Osteoblast (primary cell): Measurements from ENCODE around the gene ZMAT5. TPM values are rescaled to one million over a fixed set of nuclear protein-coding genes. Genes with fewer than 3 reads are reported as not detected.

ENCODE experiments used
- DNase-seq: peaks from one replicate; pipeline ENCODE4 v3.0.0; 2011; ENCODE audit warnings: low spot score, mixed read lengths; ENCODE audit not compliant: insufficient read length; ENCODE audit errors: missing footprints
- H2AFZ ChIP-seq: 2 replicates; pipeline ENCODE4 v1.6.0; 2011; ENCODE audit warnings: mild to moderate bottlenecking, low read length
- H3K27ac ChIP-seq: 2 replicates; pipeline ENCODE4 v1.5.1; 2011; ENCODE audit warnings: mild to moderate bottlenecking, low read depth, low read length, moderate library complexity
- H3K27me3 ChIP-seq: 2 replicates; pipeline ENCODE4 v1.6.0; 2012; ENCODE audit warnings: mild to moderate bottlenecking, control low read depth, inconsistent platforms, low read length, moderate library complexity; ENCODE audit not compliant: insufficient read depth
- H3K36me3 ChIP-seq: 2 replicates; pipeline ENCODE4 v1.5.1; 2011; ENCODE audit warnings: mild to moderate bottlenecking, low read length, control low read depth, moderate library complexity; ENCODE audit not compliant: insufficient read depth
- H3K4me1 ChIP-seq: 2 replicates; pipeline ENCODE4 v1.5.1; 2011; ENCODE audit warnings: mild to moderate bottlenecking, low read length, control low read depth, moderate library complexity; ENCODE audit not compliant: insufficient read depth
- H3K4me2 ChIP-seq: 2 replicates; pipeline ENCODE4 v1.6.0; 2011; ENCODE audit warnings: mild to moderate bottlenecking, low read length; ENCODE audit not compliant: insufficient read depth
- H3K4me3 ChIP-seq: fragments of 200-600 bp; sonication (generic); 3 replicates; pipeline ENCODE4 v1.5.1; 2012; ENCODE audit warnings: mild to moderate bottlenecking, low read length, inconsistent platforms; ENCODE audit not compliant: insufficient read depth
- H3K79me2 ChIP-seq: 2 replicates; pipeline ENCODE4 v1.6.0; 2012; ENCODE audit warnings: mild to moderate bottlenecking, low read length, control low read depth, inconsistent platforms; ENCODE audit not compliant: insufficient read depth
- H3K9me3 ChIP-seq: 2 replicates; pipeline ENCODE4 v1.5.1; 2011; ENCODE audit warnings: low read depth, low read length, control low read depth
- H4K20me1 ChIP-seq: 2 replicates; pipeline ENCODE4 v1.6.0; 2012; ENCODE audit warnings: mild to moderate bottlenecking, low read length, control low read depth; ENCODE audit not compliant: insufficient read depth
- CTCF ChIP-seq: IDR thresholded peaks from 2 replicates; pipeline ENCODE4 v1.5.1; 2011; ENCODE audit warnings: mild to moderate bottlenecking, low read depth, low read length, moderate library complexity; ENCODE audit errors: extremely low read depth
- total RNA-seq: library from RNA; depleted of rRNA; stranded (reverse); fragments of >200 nt; gene quantifications from 2 replicates; pipeline ENCODE4 v1.2.3, GENCODE V29; 2012

ZMAT5 gene
- total RNA-seq, 1 donor, result 15.6 TPM

- no peaks in the 10 kb centered on the region for H3K79me2 ChIP-seq
- peaks cover 6% of the 10 kb centered on the region for H3K4me1 ChIP-seq
- no peak for TF ChIP-seq CTCF
- DNase-seq, result no peak
- no peak overlapping the region for H3K4me2 ChIP-seq
- no peak overlapping the region for H3K27ac ChIP-seq
- peaks cover 83% of the 10 kb centered on the region for H3K36me3 ChIP-seq
- H3K9me3 ChIP-seq, result no peaks in the 10 kb centered on the region
- no peaks in the 10 kb centered on the region for H4K20me1 ChIP-seq
- no peak overlapping the region for H3K4me3 ChIP-seq
- no peaks in the 10 kb centered on the region for H3K27me3 ChIP-seq
- H2AFZ ChIP-seq, result no peak overlapping the region
Observed at GRCh38 chr22:29810216-29810615, 43.4 kb upstream of the ZMAT5 start.

GRCh38 chr22:29806196-29806595 is 39.4 kb upstream of the ZMAT5 start:
- Histone ChIP-seq H2AFZ (no peak overlapping the region), H3K27ac (no peak overlapping the region), H3K27me3 (no peaks in the 10 kb centered on the region), H4K20me1 (no peaks in the 10 kb centered on the region), H3K4me2 (no peak overlapping the region), H3K4me1 (peaks cover 6% of the 10 kb centered on the region), H3K79me2 (no peaks in the 10 kb centered on the region), H3K4me3 (no peak overlapping the region), H3K36me3 (peaks cover 72% of the 10 kb centered on the region), H3K9me3 (no peaks in the 10 kb centered on the region)
- no peak for DNase-seq
- no peak for TF ChIP-seq CTCF

- Histone ChIP-seq H3K4me3 (no peak overlapping the region), H3K79me2 (no peaks in the 10 kb centered on the region), H3K9me3 (no peaks in the 10 kb centered on the region), H3K4me1 (peaks cover 3% of the 10 kb centered on the region), H3K27ac (no peak overlapping the region), H3K27me3 (no peaks in the 10 kb centered on the region), H2AFZ (no peak overlapping the region), H3K36me3 (peaks cover 73% of the 10 kb centered on the region), H4K20me1 (no peaks in the 10 kb centered on the region), H3K4me2 (no peak overlapping the region)
- no peak for TF ChIP-seq CTCF
- no peak for DNase-seq
Observed at GRCh38 chr22:29804985-29805384, 38.2 kb upstream of the ZMAT5 start.

DNA sequence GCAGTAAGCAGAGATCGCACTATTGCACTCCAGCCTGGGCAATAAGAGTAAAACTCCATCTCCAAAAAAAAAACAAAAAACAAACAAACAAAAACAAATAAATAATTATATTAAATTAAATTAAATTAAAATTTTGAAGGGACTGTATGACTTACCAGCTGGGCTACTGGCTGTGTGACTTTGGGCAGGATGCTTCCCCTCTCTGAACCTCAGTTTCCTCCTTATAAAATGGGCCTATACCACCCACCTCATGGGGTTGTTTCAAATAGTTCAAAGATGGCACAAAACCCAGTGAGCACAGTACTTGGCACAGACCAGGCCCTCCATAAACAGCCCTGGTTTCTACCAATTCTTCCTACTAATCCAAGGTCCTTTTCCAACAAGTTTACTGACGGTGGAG is 36.4 kb upstream of the ZMAT5 start:
- Histone ChIP-seq H2AFZ (no peak overlapping the region), H3K79me2 (no peaks in the 10 kb centered on the region), H3K27ac (no peak overlapping the region), H3K4me2 (no peak overlapping the region), H3K4me3 (no peak overlapping the region), H3K4me1 (peaks cover 18% of the 10 kb centered on the region), H4K20me1 (no peaks in the 10 kb centered on the region), H3K36me3 (peaks cover 70% of the 10 kb centered on the region), H3K27me3 (no peaks in the 10 kb centered on the region), H3K9me3 (no peaks in the 10 kb centered on the region)
- no peak for TF ChIP-seq CTCF
- no peak for DNase-seq
